Skeletal muscle tissue (tissue), 4 donors: ENCODE results near the gene DISP3. TPM values are rescaled to one million over a fixed set of nuclear protein-coding genes. Genes with fewer than 3 reads are reported as not detected.
A peak's percentile ranks its signal among the peaks of the same experiment; 100 is the strongest.

ENCODE experiments used
- H3K27ac ChIP-seq: one replicate; pipeline ENCODE4 v1.7.0; 2013; ENCODE audit warnings: mild to moderate bottlenecking, low read depth, low read length, inconsistent platforms
- H3K27me3 ChIP-seq, 3 donors: one replicate each; pipeline ENCODE4 v1.7.0; 2013; ENCODE audit warnings: low read length in 3 of 3; ENCODE audit not compliant: control insufficient read depth in 3 of 3, insufficient read depth in 3 of 3
- H3K36me3 ChIP-seq, 3 donors: one replicate each; pipeline ENCODE4 v1.7.0; 2013; ENCODE audit warnings: low read length in 3 of 3; ENCODE audit not compliant: control insufficient read depth in 3 of 3, insufficient read depth in 3 of 3
- H3K4me1 ChIP-seq, 3 donors: one replicate each; pipeline ENCODE4 v1.7.0; 2013; ENCODE audit warnings: low read length in 3 of 3, mild to moderate bottlenecking in 3 of 3; ENCODE audit not compliant: control insufficient read depth in 3 of 3, insufficient read depth in 3 of 3
- H3K4me3 ChIP-seq, 3 donors: one replicate each; pipeline ENCODE4 v1.7.0; 2013; ENCODE audit warnings: low read length in 3 of 3
- H3K9ac ChIP-seq, 3 donors: one replicate each; pipeline ENCODE4 v1.7.0; 2013; ENCODE audit warnings: low read length in 3 of 3, mild to moderate bottlenecking in 3 of 3, moderate library complexity in 2 of 3, low read depth in 1 of 3
- H3K9me3 ChIP-seq, 3 donors: one replicate each; pipeline ENCODE4 v1.7.0; 2013; ENCODE audit warnings: low read length in 3 of 3; ENCODE audit not compliant: control insufficient read depth in 3 of 3
- total RNA-seq: library from RNA; depleted of rRNA; stranded (reverse); fragments of >200 nt; gene quantifications from one replicate; pipeline ENCODE4 v1.2.3, GENCODE V29; 2014
- donor health status: Osteomylitis.

The DISP3 gene
- total RNA-seq, 1 donor from 2014 or later = not detected

DNA sequence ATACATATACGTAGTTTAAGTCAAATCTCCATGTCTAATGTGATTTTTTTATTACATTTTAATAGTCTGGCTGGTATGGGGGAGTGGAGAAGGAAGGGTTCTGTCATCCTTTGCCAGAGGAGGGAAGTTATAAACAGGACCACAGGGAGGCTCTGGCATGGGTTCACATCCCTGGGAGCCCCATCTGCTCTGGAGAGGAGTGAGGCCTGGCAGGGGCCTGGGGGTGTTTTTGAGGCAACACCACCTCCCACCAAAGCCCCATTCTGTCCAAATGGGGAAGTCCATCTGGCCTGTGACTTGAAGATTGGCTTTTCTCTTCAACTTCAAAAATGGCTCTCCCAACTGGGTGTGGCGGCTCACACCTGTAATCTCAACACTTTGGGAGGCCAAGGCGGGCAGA is 15.8 kb downstream of the DISP3 start:
- Histone ChIP-seq H3K36me3 (no peaks in the 10 kb centered on the region), H3K9me3 (peaks cover 2 to 6% (median 3%) of the 10 kb centered on the region in 3 donors), H3K4me3 (no peak overlapping the region), H3K4me1 (no peaks in the 10 kb centered on the region), H3K9ac (no peak overlapping the region), H3K27me3 (peaks cover 15 to 27% (median 23%) of the 10 kb centered on the region in 3 donors), H3K27ac (no peak overlapping the region)

DNA sequence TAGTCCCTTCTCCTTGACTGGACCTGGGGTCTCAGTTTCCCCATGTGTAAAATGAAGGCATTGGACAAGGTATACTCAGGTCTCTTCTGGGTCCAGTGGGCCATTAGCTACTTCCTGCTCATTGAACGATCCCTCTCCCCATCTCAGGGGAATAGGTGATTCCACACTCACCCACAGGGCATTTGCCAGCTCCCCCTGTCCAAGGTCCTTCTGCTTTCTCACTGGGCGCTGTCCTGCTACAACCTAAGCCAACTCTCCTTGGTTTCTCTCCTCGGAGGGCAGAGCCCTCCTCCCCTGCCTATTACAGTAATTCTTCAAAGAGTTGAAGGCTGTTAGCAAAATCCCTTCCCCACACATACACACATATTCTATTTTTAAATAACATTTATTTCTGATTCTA is 16.6 kb downstream of the DISP3 start:
- Histone ChIP-seq H3K36me3 (no peaks in the 10 kb centered on the region), H3K9ac (no peak overlapping the region), H3K4me1 (no peaks in the 10 kb centered on the region), H3K4me3 (no peak overlapping the region), H3K27ac (no peak overlapping the region), H3K9me3 (peaks cover 2 to 6% (median 3%) of the 10 kb centered on the region in 3 donors), H3K27me3 (peaks cover 20 to 29% (median 27%) of the 10 kb centered on the region in 3 donors)

DNA sequence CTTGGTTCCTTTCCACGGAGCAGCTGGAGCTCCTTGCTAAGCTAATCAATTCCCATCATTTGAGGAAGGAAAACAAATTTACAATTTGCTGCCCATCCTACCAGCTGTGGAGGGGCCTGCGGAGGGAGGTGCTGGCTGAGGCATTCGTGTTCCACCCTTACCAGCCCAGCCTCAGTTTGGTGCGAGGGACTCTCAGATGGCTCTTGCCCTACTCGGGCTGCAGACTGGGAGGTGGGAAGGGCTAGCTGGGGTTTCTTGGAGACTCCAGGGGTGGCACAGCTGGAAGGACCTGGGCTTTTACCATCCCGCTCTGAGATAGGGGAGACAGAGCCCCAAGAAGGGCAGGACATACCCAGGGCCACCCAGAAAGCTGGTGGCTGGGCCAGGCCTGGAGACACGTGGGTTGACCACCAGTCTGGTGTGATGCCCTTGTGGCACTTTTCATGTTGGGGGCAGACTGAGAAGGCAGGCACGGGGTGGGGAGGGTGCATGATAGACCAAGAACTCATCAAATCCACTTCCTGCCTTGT is 17.7 kb downstream of the DISP3 start:
- Histone ChIP-seq H3K27me3 (peaks cover 29 to 36% (median 31%) of the 10 kb centered on the region in 3 donors), H3K4me3 (no peak overlapping the region), H3K27ac (no peak overlapping the region), H3K4me1 (no peaks in the 10 kb centered on the region), H3K9ac (no peak overlapping the region), H3K36me3 (no peaks in the 10 kb centered on the region), H3K9me3 (peaks cover 2 to 6% (median 3%) of the 10 kb centered on the region in 3 donors)

DNA sequence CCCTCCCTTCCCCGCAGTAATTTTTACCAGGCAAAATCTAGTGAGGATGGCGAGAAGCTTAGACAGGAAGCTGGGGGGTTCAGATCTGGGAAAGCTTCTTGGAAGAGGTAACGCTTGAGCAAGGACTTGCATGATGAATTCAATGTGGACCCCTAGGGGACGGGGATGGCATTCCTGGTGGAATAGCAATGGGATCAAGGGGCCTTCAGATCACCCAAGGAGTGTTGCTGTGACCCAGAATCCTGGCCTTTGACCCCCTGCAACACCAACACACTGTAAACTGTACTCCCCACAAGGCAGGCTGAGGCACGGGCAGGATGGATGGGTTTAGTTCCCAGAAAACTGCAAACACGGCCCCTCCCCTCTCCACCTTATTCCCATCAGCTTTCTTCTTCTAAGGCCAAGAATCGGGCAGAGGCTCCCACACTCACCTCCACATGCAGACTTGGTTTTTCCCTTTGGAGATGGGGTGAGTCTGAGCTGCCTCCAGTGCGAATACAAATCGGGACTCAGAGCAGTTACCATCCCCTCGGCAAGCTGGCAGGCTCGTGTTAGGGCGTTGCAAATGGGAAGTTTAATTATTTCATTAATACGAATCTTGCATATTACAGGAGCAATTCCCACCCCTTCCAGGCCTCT is 20.1 kb downstream of the DISP3 start:
- no peak overlapping the region for H3K4me3 ChIP-seq
- H3K36me3 ChIP-seq = no peaks in the 10 kb centered on the region

DNA sequence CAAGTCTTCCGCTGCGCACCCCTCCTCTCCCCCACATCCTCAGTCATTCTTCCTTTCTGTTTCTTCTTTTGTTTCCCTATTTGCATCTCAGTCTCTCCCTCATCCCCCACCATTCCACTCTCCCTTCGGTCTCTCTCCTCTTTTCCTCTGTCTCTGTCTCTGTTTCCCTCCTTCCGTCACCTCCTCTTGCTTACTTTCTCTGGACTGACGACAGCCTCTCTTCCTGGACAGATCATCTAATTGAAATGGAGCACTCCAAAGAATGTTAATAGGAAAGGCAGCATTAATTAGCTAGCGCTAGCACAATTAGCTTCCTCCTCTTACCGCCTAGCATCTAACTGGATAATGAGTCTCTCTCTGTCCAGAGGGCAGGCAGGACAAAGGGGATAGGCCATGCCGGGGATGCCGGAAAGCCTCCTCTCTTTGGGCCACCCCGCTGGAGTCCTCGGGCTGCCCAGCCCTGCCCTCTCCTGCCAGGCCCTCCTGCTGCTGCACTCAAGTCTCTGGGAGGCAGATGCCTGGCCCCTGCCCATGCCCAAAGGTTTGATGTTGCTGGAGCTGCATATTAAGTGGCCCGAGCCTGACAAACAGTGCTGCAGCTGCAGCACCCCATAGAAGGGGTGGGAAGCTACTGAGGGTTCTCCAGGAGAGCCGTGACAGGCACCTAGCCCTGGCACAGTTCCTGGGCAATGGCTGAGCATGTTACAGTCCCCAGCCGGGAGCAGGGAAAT is 20.8 kb downstream of the DISP3 start:
- H3K27me3 ChIP-seq = peaks cover 36 to 46% (median 39%) of the 10 kb centered on the region in 3 donors

More for the DNA sequence above, 20.1 kb downstream of the DISP3 start:
- H3K9ac ChIP-seq = no peak overlapping the region
- H3K4me1 ChIP-seq = no peaks in the 10 kb centered on the region
- peaks cover 37 to 46% (median 39%) of the 10 kb centered on the region in 3 donors for H3K27me3 ChIP-seq
- peaks cover 0 to 4% (median 3%) of the 10 kb centered on the region in 3 donors for H3K9me3 ChIP-seq
- no peak overlapping the region for H3K27ac ChIP-seq

DNA sequence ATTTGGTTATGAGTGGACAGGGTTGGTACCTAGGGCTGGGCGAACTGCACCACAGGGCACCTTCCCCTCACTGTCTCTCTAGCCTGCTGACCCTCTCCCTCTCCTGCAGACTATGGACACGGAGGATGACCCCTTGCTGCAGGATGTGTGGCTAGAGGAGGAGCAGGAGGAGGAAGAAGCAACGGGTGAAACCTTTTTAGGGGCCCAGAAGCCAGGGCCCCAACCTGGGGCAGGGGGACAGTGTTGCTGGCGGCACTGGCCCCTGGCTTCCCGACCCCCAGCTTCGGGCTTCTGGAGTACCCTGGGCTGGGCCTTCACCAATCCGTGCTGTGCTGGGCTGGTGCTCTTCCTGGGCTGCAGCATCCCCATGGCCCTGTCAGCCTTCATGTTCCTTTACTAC is 21.9 kb downstream of the DISP3 start:
- Histone ChIP-seq H3K9me3 (peaks cover 4 to 6% (median 5%) of the 10 kb centered on the region in 3 donors), H3K4me3 (no peak overlapping the region), H3K27me3 (peaks cover 35 to 46% (median 36%) of the 10 kb centered on the region in 3 donors), H3K9ac (no peak overlapping the region), H3K27ac (no peak overlapping the region), H3K4me1 (no peaks in the 10 kb centered on the region), H3K36me3 (no peaks in the 10 kb centered on the region)

More for the DNA sequence above, 20.8 kb downstream of the DISP3 start:
- Histone ChIP-seq H3K9ac (no peak overlapping the region), H3K9me3 (peaks cover 4 to 6% (median 4%) of the 10 kb centered on the region in 3 donors), H3K4me3 (no peak overlapping the region), H3K27ac (no peak overlapping the region), H3K4me1 (no peaks in the 10 kb centered on the region), H3K36me3 (no peaks in the 10 kb centered on the region)

DNA sequence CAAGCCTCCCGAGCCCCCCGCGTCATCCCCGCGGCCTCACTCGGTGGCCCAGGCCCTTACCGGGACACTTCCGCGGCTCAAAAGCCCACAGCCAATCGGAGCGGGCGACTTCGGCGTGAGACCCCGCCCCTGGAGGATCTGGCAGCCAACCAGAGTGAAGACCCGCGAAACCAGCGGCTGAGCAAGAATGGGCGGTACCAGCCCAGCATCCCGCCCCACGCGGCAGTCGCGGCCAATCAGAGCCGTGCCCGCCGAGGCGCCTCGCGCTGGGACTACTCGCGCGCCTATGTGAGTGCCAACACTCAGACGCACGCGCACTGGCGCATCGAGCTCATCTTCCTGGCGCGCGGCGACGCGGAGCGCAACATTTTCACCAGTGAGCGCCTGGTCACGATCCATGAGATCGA is 22.5 kb downstream of the DISP3 start:
- Histone ChIP-seq H3K27me3 (peaks cover 35 to 46% (median 36%) of the 10 kb centered on the region in 3 donors), H3K9me3 (peaks cover 4 to 6% (median 5%) of the 10 kb centered on the region in 3 donors), H3K4me1 (no peaks in the 10 kb centered on the region), H3K9ac (no peak overlapping the region), H3K27ac (no peak overlapping the region), H3K36me3 (no peaks in the 10 kb centered on the region), H3K4me3 (peak overlapping the region in 1 of 3 donors; percentile 13)

DNA sequence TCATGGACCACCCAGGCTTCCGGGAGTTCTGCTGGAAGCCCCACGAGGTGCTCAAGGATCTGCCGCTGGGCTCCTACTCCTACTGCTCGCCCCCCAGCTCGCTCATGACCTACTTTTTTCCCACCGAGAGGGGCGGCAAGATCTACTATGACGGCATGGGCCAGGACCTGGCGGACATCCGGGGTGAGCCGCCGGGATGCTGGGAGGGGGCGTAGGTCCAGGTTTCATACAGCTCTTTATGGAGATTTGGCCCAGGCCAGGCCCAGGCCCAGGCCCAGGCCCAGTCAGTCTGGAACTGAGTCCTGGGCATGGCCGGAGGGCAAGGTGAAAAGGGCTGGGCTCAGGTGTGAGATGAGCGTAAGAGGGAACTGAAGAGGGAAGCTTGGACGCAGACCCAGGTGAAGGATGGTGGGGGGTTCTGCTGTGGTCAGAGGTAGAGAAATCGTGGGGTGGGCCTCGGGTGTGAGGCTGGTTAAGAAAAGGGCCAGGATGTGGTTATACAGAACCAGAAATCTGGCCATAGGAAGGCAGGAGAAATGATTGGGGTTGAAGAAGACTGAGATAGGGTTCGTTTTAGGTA is 23.0 kb downstream of the DISP3 start:
- Histone ChIP-seq H3K27ac (no peak overlapping the region), H3K9ac (no peak overlapping the region), H3K27me3 (peaks cover 35 to 46% (median 36%) of the 10 kb centered on the region in 3 donors), H3K9me3 (peaks cover 4 to 6% (median 5%) of the 10 kb centered on the region in 3 donors), H3K4me3 (no peak overlapping the region), H3K4me1 (no peaks in the 10 kb centered on the region), H3K36me3 (no peaks in the 10 kb centered on the region)

DNA sequence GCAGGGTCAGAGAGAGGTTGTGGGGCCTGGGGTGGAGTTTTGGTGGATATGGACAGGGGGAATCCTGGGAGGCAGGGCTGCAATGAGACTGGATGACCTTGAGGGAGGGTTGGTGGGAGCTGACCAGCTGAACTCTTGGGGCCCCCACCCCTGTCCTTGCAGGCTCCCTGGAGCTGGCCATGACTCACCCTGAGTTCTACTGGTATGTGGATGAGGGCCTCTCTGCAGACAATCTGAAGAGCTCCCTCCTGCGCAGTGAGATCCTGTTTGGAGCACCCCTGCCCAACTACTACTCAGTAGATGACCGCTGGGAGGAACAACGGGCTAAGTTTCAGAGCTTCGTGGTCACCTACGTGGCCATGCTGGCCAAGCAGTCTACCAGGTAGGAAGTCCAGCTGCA is 23.6 kb downstream of the DISP3 start:
- Histone ChIP-seq H3K9ac (no peak overlapping the region), H3K27ac (no peak overlapping the region), H3K4me3 (no peak overlapping the region), H3K36me3 (no peaks in the 10 kb centered on the region), H3K9me3 (peaks cover 5 to 10% (median 6%) of the 10 kb centered on the region in 3 donors), H3K4me1 (no peaks in the 10 kb centered on the region), H3K27me3 (peaks cover 35 to 46% (median 36%) of the 10 kb centered on the region in 3 donors)
